T47D (cell line): ENCODE results near the gene RMND1.
"Not testable (repeated sequence)": the region's sequence is repeated elsewhere in the genome, so short reads cannot be mapped to it uniquely, and the experiment has no call there.

Experiments used
- DNase-seq, 2 experiments: peaks; one replicate each; pipeline versions ENCODE4 v3.0.0 to v3.0.0-alpha.2; 2011 to 2012; ENCODE audit warnings: low read depth in 1 of 2, low spot score in 1 of 2
- JUND ChIP-seq: IDR thresholded peaks from 2 replicates; pipeline ENCODE4 v1.6.1; 2012; ENCODE audit warnings: low read depth
- in situ Hi-C: cut with HindIII; loops from 2 replicates; pipeline ENCODE4 v1.10.0; 2016; ENCODE audit warnings: low sequenced_read_pairs, low pct_unique_long_range_greater_than_20kb

Gene RMND1

DNA sequence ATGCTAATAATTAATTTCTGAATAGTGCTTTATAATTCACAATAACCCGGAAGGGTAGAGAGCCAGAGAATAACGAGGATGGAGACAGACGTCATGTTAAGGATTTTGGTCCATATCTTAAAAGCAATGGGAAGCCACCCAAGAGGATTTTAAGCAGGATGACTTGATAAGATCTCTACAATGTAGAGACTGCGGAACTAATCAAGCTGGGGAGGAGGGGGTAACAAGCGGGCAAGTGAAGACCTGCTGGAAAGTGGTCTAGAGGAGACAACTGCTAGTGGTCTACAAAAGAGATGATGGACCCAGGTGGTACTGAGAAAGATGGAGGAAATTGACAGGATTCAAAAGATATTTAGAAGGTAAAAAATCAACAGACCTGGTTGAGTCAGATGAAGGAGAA lies 67.8 kb downstream of the RMND1 start:
- no peak for DNase-seq
- in situ Hi-C loops = no loop called here
- TF ChIP-seq JUND = no peak

DNA sequence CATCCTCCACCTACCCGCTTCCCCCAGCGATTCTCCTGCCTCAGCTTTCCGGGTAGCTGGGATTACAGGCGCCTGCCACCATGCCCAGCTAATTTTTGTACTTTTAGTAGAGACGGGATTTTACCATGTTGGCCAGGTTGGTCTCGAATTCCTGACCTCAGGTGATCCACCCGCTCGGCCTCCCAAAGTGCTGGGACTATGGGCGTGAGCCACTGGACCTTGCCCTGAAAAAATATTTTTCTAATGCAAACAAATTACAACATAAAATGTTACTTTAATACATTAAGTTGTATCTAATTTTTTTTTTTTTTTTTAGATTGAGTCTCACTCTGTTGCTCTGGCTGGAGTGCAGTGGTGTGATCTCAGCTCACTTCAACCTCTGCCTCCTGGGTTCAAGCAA lies 69.3 kb downstream of the RMND1 start:
- in situ Hi-C loops = not testable (repeated sequence)

DNA sequence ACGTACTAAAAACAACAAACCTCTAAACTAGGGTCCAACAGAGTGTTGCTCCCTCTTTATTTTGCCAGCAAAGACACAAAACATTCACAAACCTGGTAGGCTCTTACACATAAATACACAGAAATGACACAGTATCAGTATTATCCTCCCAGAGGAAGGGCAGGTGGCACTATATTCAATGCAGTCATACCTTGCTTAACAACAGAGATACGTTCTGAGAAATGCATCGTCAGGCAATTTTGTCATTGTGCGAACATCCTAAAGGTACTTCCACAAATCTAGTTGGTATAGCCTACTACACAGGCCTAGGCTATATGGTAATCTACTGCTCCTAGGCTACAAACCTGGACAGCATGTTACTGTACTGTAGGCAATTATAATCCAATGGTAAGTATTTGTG lies 70.2 kb downstream of the RMND1 start:
- no peak for TF ChIP-seq JUND
- in situ Hi-C loops = no loop called here

More for the DNA sequence above, 69.3 kb downstream of the RMND1 start:
- not testable (repeated sequence) for DNase-seq

DNA sequence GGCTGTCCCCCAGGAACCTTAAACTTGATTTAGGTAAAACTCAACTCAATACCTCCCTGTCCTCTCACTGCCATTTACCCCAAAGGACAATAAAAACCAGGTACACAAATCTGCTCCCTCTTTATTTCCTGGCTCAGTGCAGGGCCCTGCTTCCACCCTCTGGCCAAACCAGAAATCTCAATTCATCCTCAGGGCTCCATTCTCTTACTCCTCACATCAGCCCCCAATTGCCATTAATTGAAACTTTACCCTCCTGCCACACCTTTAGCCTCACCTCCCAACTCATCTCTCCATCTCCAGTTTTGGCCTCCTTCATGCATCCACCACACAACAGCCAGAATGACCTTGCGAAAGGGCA lies 71.1 kb downstream of the RMND1 start:
- in situ Hi-C loops = no loop called here
- TF ChIP-seq JUND = no peak

More for the DNA sequence above, 70.2 kb downstream of the RMND1 start:
- DNase-seq = no peak

DNA sequence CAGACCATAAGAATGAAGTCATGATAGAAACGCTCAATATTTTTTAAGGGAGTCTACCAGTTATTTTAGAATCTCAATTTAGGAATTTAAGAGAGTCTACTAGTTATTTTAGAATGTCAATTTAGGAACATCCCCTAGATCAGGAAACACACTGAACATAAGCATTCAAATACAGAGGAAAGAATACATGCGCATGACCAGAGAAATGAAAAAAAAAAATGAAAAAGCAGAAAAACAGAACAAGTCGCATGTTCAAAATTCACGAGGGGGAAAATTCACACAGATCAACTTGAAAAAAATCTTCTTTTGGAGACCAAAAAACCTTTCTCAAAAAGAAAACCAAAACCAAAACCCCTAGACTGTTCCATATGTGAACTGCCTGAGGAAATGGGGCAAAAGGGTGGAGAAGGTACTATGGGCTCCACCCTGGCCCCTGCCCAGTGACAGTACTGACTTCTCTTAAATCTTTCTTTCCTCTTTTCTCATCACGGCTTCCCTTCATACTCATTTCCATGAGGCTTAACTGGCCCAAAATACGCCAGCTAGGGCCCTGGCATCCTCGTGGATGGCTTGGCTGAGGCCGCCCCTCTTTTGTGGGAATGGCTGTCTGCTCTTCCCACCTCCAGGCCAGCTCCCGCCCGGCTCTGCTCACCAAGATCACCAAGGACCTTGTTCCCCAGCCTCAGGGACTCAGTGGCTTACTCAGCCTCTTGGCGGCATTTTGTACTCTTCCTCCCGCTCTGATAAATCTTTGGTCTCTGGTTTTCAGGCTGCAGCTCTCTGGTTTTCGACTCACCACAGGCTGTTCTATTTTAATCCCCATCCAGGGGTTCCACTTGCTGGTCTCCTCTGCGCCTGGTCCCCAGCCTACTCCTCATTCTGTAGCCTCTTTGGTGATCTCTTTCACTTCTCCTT lies 71.7 kb downstream of the RMND1 start:
- in situ Hi-C loops = no loop called here
- no peak for DNase-seq
- no peak for TF ChIP-seq JUND

More for the DNA sequence above, 71.1 kb downstream of the RMND1 start:
- no peak for DNase-seq

DNA sequence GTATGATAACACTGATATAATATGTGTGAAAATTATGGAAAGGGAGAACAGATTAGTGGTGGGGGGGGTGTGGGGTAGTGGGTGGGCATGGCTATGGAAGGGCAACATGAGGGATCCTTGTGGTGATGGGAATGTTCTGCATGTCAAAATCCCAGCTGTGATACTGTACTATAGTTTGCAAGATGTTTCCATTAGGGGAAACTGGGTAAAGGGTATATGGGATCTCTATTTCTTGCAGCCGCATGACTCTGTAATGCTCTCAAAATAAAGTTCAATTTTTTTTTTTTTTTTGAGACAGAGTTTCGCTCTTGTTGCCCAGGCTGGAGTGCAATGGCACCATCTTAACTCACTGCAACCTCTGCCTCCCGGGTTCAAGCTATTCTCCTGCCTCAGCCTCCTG lies 74.8 kb downstream of the RMND1 start:
- no peak for DNase-seq
- TF ChIP-seq JUND = no peak
- in situ Hi-C loops = no loop called here

DNA sequence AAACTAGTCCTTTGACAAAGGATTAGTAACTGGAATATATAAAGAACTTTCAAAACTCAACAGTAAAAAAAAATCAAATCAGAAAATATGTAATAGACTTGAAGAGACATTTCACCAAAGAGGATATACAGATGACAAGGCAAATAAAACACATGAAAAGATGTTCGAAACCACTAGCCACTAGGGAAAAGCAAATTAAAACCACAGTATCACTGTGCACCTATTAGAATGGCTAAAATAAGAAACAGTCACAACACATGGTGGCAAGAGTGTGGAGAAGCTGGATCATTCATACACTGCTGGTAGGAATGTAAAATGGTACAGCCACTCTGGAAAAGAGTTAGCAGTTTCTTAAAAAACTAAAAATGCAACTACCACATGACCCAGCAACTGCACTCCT lies 75.5 kb downstream of the RMND1 start:
- in situ Hi-C loops = no loop called here
- DNase-seq = no peak

DNA sequence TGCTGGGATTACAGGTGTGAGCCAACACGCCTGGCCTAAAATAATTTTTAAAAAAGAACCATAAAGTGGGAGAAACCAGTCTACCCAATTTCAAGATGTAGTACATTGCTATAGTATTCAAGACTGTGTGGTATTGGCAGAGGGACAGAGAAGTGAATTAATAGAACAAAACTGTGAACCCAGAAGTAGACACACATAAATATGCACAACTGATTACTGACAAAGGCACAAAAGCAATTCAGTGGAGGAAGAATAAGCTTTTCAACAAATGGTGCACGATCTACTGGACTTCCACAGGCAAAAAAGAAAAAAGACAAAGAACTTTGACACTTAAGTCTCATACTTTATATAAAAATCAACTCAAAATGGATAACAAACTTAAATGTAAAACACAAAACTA lies 76.1 kb downstream of the RMND1 start:
- in situ Hi-C loops = no loop called here
- TF ChIP-seq JUND = no peak
- no peak for DNase-seq

More for the DNA sequence above, 75.5 kb downstream of the RMND1 start:
- no peak for TF ChIP-seq JUND

DNA sequence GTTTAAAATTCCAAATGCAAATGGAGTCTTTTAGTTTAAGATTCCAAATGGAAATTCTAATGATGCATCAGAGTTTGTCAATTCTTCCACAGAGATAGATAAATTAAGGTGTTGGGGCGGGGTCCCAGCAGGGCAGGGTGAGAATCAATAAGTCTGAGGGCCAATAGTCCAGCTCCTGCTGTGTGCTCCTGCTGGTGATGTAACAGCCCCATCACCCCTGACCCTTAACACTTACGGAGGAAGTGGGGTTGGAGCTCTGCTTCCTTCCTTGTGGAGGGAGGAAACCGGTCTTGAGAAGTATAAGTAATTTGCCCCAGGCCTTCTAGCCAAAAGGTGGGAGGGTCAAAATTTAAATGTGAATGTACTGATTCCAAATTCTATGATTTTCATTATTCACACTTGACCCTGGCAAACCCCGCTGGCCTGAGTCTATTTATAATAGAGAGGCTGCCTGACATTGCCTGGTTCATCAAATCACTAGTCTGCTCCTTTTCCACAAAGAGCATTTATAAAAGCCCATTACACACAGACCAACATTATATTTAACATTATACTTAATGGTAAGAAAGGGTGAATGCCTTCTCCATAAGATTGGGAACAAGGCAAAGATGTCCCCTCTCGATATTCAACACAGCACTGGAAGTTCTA lies 77.8 kb downstream of the RMND1 start:
- in situ Hi-C loops = no loop called here
- TF ChIP-seq JUND = no peak
- no peak for DNase-seq

DNA sequence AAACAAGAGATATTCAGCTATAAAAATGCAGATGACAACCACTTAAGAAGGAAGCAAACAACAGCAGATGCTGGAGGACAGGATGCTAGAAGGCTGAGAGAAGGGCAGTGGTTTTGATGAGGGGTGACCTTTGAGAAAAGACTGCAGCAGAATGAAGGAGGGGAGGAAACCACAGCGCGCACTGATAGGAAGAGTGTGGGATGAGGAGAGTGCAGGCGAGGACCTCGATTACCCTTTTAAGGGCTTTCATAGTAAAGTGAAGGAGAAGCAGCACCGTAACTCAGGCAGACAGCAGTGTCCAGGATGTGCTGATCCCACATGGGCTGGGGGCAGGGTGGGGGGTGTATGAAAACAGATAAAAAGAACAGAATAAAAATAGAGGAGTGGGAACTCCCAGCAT lies 79.8 kb downstream of the RMND1 start:
- in situ Hi-C loops = no loop called here
- DNase-seq = no peak
- TF ChIP-seq JUND = no peak

DNA sequence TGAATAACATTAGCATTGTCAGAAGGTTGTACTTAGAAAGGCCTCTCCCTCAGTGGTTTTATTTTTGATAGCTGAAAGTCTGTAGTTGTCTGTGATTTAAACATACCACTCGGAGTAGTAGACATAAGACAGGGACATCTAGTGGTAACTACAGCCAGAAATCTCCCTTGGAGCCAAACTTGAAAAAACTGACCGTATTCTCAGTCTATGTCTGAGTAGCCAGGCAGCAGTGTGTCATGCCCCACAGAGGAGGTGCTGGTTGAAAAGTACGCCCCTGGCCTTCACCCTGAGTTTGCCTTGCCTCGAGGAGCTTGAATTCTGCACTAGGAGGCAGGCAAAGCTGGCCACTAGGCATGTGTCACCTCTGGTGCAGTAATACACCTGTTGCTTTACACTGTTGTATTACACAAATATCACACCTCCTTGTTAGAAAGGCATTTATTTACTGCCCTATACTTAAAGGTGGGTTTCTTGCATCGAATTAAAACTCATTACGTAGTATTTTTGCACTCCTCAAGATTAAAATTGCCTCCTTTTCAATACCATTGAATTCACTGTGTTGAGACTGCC lies 81.3 kb downstream of the RMND1 start:
- peak in 1 of 2 experiments; percentile 39 for DNase-seq
- in situ Hi-C loops = no loop called here
- no peak for TF ChIP-seq JUND

DNA sequence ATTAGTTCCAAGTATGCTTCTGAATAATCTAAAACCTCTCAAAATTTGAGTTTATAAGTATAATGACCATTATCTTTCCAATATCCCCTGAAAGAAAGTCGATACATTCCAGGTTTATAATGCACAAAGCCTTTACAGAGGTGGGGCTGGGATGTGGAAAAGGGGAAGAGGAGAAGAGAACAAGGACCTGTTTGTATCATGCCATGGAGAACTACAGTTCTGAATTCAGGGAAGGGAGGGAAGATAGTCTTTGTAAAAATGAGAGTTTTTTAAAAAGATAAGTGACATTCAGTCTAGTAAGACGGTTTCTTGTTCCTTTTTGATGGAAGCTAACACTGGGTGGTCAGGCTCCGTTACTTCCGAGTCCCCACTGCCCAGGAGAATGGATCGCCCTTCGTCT lies 86.7 kb downstream of the RMND1 start:
- no peak for TF ChIP-seq JUND
- DNase-seq = no peak
- in situ Hi-C loops = no loop called here

DNA sequence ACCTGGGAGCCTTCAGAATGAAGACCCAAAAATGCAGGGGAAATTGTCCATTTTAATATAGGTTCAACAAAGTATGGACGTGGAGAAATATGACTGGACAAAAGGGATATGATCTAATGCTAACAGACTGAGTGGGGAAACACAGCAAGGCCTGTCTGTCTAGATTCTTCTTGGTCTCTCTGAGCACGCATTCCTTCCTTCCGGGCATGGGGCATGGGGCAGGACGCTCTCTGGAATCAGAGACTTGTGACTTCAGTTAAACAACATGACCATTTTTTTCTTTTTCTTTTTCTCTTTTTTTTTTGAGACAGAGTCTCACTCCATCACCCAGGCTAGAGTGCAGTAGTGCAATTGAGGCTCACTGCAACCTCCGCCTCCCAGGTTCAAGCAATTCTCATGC lies 92.4 kb downstream of the RMND1 start:
- in situ Hi-C loops = no loop called here
- TF ChIP-seq JUND = no peak; the same call in 1 of the 2 replicates
- peak; percentile 11 to 91 for DNase-seq
